OCI-LY1 (cell line): ENCODE measurements around the gene MBD2.

Experiments
- H2AFZ ChIP-seq: fragments of 200-600 bp; sonication (generic), shearing (Covaris generic); 2 replicates; pipeline ENCODE4 v1.6.0; 2014; ENCODE audit warnings: antibody characterized with exemption, mild to moderate bottlenecking, low read length
- H3F3A ChIP-seq: fragments of 200-600 bp; sonication (generic), shearing (Covaris generic); 2 replicates; pipeline ENCODE4 v1.6.0; 2014; ENCODE audit warnings: mild to moderate bottlenecking, antibody characterized with exemption, low read length, moderate library complexity; ENCODE audit not compliant: insufficient read depth
- H3K27ac ChIP-seq: fragments of 200-600 bp; sonication (generic); 2 replicates; pipeline ENCODE4 v1.5.1; 2014; ENCODE audit warnings: low read length, mixed run types, mild to moderate bottlenecking, low read depth; ENCODE audit not compliant: poor library complexity, severe bottlenecking
- H3K27me3 ChIP-seq: fragments of 200-600 bp; sonication (generic); 2 replicates; pipeline ENCODE4 v1.6.0; 2014; ENCODE audit warnings: antibody characterized with exemption, mild to moderate bottlenecking, low read length, moderate library complexity; ENCODE audit not compliant: insufficient read depth
- H3K36me3 ChIP-seq: fragments of 200-600 bp; sonication (generic); 2 replicates; pipeline ENCODE4 v1.6.1; 2014; ENCODE audit warnings: mild to moderate bottlenecking, antibody characterized with exemption, low read length, moderate library complexity, mixed read lengths; ENCODE audit not compliant: insufficient read depth
- H3K4me1 ChIP-seq: fragments of 200-600 bp; sonication (generic); 2 replicates; pipeline ENCODE4 v1.5.1; 2014; ENCODE audit warnings: mild to moderate bottlenecking, low read length, moderate library complexity; ENCODE audit not compliant: insufficient read depth, severe bottlenecking
- H3K4me2 ChIP-seq: fragments of 200-600 bp; sonication (generic), shearing (Covaris generic); 2 replicates; pipeline ENCODE4 v1.6.1; 2014; ENCODE audit warnings: low read length
- H3K4me3 ChIP-seq: fragments of 200-600 bp; sonication (generic); 2 replicates; pipeline ENCODE4 v1.5.1; 2014; ENCODE audit warnings: low read length, low read depth, mild to moderate bottlenecking, mixed read lengths; ENCODE audit not compliant: poor library complexity, severe bottlenecking
- H3K79me2 ChIP-seq: fragments of 200-600 bp; shearing (Covaris generic); 2 replicates; pipeline ENCODE4 v1.6.1; 2016; ENCODE audit warnings: mixed run types, low read length, mixed read lengths; ENCODE audit not compliant: insufficient read depth
- H3K9ac ChIP-seq: fragments of 200-600 bp; sonication (generic), shearing (Covaris generic); 2 replicates; pipeline ENCODE4 v1.6.1; 2014; ENCODE audit warnings: mild to moderate bottlenecking, low read length, mixed read lengths
- H3K9me2 ChIP-seq: fragments of 200-600 bp; sonication (generic), shearing (Covaris generic); 2 replicates; pipeline ENCODE4 v1.6.1; 2014; ENCODE audit warnings: low read depth, mild to moderate bottlenecking, low read length, mixed read lengths
- H3K9me3 ChIP-seq: fragments of 200-600 bp; shearing (Covaris generic); 2 replicates; pipeline ENCODE4 v1.6.1; 2014; ENCODE audit warnings: low read length, mixed read lengths
- H4K20me1 ChIP-seq: fragments of 200-600 bp; sonication (generic), shearing (Covaris generic); 2 replicates; pipeline ENCODE4 v1.6.0; 2016; ENCODE audit warnings: mild to moderate bottlenecking, low read length; ENCODE audit not compliant: insufficient read depth
- EZH2 ChIP-seq: fragments of 200-600 bp; sonication (generic), shearing (Covaris generic); IDR thresholded peaks from 2 replicates; pipeline ENCODE4 v1.8.0; 2017; ENCODE audit warnings: borderline replicate concordance, mixed run types, mild to moderate bottlenecking, antibody characterized with exemption, low read length, moderate library complexity, mixed read lengths
- TF ChIP-seq, protein P1 (sequence below): fragments of 200-600 bp; sonication (generic), shearing (Covaris generic); IDR thresholded peaks from 2 replicates; pipeline ENCODE4 v1.5.1; 2017; ENCODE audit warnings: mild to moderate bottlenecking, antibody characterized with exemption, low read length, moderate library complexity, mixed read lengths

The MBD2 gene

DNA sequence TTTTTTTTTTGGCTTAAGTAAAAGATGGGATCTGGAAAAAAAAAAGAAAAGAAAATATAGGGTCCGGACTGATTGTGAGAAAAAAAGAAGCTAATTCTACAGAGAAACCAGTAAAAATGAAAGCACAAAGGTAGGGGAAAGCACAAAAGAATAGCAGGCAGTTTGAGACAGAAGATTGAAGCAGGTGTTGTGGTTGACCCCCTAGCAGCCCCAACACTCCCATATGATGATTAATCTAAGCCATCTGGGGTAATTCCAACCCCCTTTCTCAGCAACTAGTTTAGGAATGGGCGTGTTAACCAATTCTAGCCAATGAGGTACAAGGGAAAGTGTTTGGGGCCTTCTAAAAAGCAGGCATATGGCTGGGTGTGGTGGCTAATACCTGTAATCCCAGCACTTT, 77.0 kb downstream of the MBD2 start:
- Histone ChIP-seq H3K27ac (no peak overlapping the region), H3K9me2 (no peaks in the 10 kb centered on the region), H3K4me2 (no peak overlapping the region), H3K4me1 (no peaks in the 10 kb centered on the region), H3K27me3 (no peaks in the 10 kb centered on the region), H3K79me2 (no peaks in the 10 kb centered on the region), H3K9ac (no peak overlapping the region), H3F3A (no peaks in the 10 kb centered on the region), H2AFZ (no peak overlapping the region), H3K36me3 (peaks cover 12% of the 10 kb centered on the region), H3K9me3 (peaks cover 13% of the 10 kb centered on the region), H3K4me3 (no peak overlapping the region), H4K20me1 (no peaks in the 10 kb centered on the region)
- TF ChIP-seq, protein P1, sequence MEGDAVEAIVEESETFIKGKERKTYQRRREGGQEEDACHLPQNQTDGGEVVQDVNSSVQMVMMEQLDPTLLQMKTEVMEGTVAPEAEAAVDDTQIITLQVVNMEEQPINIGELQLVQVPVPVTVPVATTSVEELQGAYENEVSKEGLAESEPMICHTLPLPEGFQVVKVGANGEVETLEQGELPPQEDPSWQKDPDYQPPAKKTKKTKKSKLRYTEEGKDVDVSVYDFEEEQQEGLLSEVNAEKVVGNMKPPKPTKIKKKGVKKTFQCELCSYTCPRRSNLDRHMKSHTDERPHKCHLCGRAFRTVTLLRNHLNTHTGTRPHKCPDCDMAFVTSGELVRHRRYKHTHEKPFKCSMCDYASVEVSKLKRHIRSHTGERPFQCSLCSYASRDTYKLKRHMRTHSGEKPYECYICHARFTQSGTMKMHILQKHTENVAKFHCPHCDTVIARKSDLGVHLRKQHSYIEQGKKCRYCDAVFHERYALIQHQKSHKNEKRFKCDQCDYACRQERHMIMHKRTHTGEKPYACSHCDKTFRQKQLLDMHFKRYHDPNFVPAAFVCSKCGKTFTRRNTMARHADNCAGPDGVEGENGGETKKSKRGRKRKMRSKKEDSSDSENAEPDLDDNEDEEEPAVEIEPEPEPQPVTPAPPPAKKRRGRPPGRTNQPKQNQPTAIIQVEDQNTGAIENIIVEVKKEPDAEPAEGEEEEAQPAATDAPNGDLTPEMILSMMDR = no peak
- TF ChIP-seq EZH2 = no peak

DNA sequence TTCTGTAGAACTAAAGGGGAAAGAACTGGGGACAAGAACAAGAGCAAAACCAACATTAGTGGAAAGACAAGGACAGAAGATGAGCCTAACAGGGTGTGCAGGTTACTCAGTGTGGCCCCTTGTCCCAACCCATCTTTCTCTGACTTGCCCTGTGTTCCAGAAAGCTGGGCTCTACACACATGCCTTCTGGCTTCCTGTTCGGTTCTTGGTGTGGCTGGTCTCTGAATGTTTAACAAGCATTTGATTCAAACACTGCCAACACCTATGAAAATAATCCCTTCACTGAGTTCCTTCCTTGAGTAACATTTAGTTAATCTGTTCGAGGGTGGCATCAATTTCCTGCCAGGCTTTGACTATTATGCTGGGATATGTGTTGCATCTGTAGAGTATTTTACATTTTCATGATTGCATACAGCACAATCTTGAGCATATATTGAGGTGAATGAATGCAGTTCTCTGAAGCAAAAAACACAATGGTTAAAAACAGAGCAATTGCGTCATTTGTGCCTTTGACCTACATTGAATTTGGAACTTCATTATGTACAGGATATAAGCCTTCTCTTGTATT, 83.3 kb downstream of the MBD2 start:
- Histone ChIP-seq H3K4me2 (no peak overlapping the region), H3K36me3 (no peaks in the 10 kb centered on the region), H3K27me3 (no peaks in the 10 kb centered on the region), H3K9me2 (no peaks in the 10 kb centered on the region), H2AFZ (no peak overlapping the region), H3K4me3 (no peak overlapping the region), H3K9me3 (peaks cover 13% of the 10 kb centered on the region), H3K79me2 (no peaks in the 10 kb centered on the region), H3F3A (no peaks in the 10 kb centered on the region), H3K9ac (no peak overlapping the region), H3K27ac (no peak overlapping the region), H4K20me1 (no peaks in the 10 kb centered on the region), H3K4me1 (no peaks in the 10 kb centered on the region)
- TF ChIP-seq, protein P1 = no peak
- TF ChIP-seq EZH2 = no peak

GRCh38 chr18:54140641-54141040, 83.8 kb downstream of the MBD2 start:
- TF ChIP-seq, protein P1 = no peak
- no peak for TF ChIP-seq EZH2
- Histone ChIP-seq H3K36me3 (no peaks in the 10 kb centered on the region), H3K4me3 (no peak overlapping the region), H3K79me2 (no peaks in the 10 kb centered on the region), H3K27me3 (no peaks in the 10 kb centered on the region), H3K9me3 (peaks cover 13% of the 10 kb centered on the region), H4K20me1 (no peaks in the 10 kb centered on the region), H3K27ac (no peak overlapping the region), H3F3A (no peaks in the 10 kb centered on the region), H3K4me1 (no peaks in the 10 kb centered on the region), H3K9me2 (no peaks in the 10 kb centered on the region), H3K4me2 (no peak overlapping the region), H3K9ac (no peak overlapping the region), H2AFZ (no peak overlapping the region)
